HG03280 (cell line): ENCODE measurements around the gene RRP9.

Experiments used
- ATAC-seq: cut with Tn5 transposase; IDR thresholded peaks from one replicate; pipeline ENCODE4 v1.9.1; 2021; ENCODE audit warnings: mild to moderate bottlenecking, moderate library complexity; ENCODE audit not compliant: unreplicated experiment

RRP9 gene

GRCh38 chr3:51974277-51974962, 32.7 kb upstream of the RRP9 start:
- peak; percentile 11 for ATAC-seq

DNA sequence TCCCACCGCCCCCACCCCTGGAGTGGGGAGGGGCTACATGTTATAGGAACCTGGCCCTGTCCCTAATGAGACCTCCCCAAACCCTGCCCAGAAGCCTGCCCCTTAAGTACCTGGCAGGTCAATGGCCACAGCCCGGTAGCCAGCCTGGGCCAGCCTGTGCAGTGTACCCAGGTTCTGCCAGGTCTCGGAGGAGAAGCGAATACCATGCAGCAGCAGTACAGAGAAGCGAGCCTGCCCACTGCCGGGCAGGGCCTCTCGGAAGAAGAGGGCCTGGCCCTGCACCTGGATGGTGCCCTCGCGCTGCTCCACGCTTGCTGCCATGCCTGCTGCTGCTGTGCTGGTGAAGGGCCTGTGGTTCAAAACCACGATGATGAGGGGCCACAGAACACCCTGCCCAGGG, 29.6 kb upstream of the RRP9 start:
- ATAC-seq, result no peak

- ATAC-seq, result no peak
Observed at GRCh38 chr3:51970606-51971300, 29.0 kb upstream of the RRP9 start.

DNA sequence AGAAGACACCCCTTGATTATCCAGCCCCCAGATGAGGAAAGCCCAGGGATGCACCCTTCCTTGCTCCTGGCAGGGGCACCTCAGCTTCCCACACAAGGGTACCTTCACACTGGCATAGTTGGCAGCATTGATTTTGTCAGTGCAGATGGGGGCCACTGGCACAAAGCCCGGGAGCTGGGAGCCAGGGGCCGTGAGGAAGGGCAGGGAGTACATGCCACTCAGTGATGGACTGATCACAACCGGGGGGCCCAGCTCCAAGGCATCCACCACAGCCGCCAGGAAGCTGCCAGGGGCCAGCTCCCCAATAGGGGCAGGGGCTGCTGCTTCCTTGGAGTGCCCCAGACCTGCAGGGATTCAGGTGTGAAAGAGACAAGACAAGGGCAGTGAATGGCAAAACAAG, 28.1 kb upstream of the RRP9 start:
- no peak for ATAC-seq

GRCh38 chr3:51968883-51969678, 27.4 kb upstream of the RRP9 start:
- no peak for ATAC-seq

- no peak for ATAC-seq
Observed at GRCh38 chr3:51968170-51968775, 26.6 kb upstream of the RRP9 start.

DNA sequence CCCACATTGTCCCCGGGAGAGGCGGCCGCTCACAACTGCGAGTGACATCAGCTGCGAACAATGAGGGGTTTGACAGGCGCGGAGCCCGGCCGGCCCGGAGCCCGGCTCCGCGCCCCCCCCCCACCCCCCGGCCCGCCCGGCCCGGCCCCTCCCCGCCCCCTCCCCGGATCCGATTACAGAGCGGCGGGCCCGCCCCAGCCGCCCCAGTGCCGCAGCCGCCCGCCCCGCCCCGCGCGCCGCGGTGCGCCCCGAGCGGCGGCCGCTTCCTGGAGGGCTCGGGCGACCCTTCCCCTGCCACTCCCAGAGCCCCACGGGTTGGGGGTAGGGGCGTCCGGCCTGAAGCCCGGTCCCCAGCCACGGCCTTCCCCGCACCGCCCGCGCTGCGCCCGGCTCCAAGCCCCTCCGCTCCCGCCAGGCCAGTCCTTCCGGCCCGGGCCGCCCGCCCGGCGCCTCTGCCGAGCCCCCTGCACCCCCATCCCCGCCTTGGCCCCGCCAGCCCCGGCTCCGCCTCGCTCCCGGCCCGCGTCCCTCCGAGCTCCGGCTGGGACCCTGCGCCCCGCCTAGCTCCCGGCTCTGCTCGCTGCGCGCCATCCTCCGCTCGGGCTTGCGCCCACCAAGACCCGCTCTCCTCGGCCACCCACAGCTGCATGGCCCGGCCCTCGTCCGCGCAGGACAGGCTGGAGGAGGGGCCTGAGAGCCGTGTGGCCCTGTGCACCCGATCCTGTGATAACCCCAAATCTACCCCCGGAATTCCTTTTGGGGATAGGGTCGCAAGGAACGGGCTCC, 25.9 kb upstream of the RRP9 start, which contains the start of gene PCBP4:
Gene PCBP4 (minus strand): TSS at position 71 of the 786 bp plus-strand sequence. CDS start 6,214 bp downstream, outside the sequence.
- ATAC-seq, result peak; percentile 49

GRCh38 chr3:51966922-51967383, 25.2 kb upstream of the RRP9 start:
- peak; percentile 41 for ATAC-seq

DNA sequence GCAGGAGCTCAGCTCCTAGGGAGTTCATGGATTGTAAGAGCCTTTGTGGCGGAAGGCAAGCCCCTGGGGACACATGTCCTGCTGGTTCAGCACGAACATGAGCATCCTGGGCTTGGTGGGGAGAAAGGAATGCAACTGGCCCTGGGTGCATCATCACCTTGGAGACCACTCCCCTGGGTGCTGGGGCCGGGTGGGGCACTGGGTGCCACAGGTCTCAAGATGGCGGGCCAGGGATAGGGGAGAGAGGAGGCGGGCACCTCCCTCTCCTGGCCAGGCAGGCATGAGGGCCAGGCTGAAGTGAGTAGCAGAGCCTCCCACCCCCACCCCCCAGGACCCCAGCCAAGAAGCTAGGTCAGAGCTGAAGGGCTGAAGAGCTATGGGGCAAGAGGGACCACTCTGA, 24.8 kb upstream of the RRP9 start:
- ATAC-seq, result no peak

GRCh38 chr3:51966016-51966415, 24.3 kb upstream of the RRP9 start:
- no peak for ATAC-seq

DNA sequence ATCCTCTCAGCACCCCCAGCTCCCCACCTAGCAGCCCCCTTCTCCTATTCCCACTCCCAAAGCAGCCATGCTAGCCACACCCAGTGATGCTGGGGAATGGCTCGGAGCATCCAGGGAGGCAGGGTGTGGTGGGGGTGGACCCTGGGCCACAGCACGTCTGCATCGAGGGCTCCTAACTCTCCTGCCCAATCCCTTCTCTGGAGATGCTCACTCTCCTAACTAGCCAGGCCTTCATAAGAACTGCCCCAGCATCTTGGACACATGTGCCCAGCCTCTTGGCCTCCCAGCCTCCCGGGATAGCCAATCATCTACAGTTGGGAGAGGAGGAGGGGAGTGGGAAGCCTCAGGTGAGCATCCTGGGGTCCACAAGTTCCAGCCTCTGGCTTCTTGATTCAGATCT, 22.8 kb upstream of the RRP9 start:
- ATAC-seq, result no peak

GRCh38 chr3:51963951-51964451, 22.3 kb upstream of the RRP9 start:
- no peak for ATAC-seq

- ATAC-seq, result no peak
Observed at GRCh38 chr3:51962854-51963530, 21.3 kb upstream of the RRP9 start.

- no peak for ATAC-seq
Observed at GRCh38 chr3:51961602-51962569, 20.2 kb upstream of the RRP9 start.

GRCh38 chr3:51961011-51961410, 19.3 kb upstream of the RRP9 start:
- no peak for ATAC-seq

GRCh38 chr3:51960386-51960785, 18.7 kb upstream of the RRP9 start:
- no peak for ATAC-seq

- no peak for ATAC-seq
Observed at GRCh38 chr3:51959651-51960050, 17.9 kb upstream of the RRP9 start.
